Ovary (tissue), 3 donors: ENCODE data around the gene THRB.

Source experiments
- POLR2A ChIP-seq: fragments of 450-650 bp; IDR thresholded peaks from one replicate; pipeline ENCODE4 v1.6.1; 2017; ENCODE audit warnings: antibody characterized with exemption, mild to moderate bottlenecking, moderate library complexity
- TF ChIP-seq, protein P1 (sequence below), 3 donors: fragments of 450-650 bp in 2 of 3; fragments of 200-600 bp in 1 of 3; IDR thresholded peaks; one replicate each; pipeline versions ENCODE4 v1.5.1 to v1.8.0; 2016 to 2022; ENCODE audit warnings: antibody characterized with exemption in 3 of 3, mild to moderate bottlenecking in 1 of 3
- donor health status: DM: no; HTN: no; CAD: no.

- TF ChIP-seq POLR2A, result no peak
- TF ChIP-seq, protein P1, sequence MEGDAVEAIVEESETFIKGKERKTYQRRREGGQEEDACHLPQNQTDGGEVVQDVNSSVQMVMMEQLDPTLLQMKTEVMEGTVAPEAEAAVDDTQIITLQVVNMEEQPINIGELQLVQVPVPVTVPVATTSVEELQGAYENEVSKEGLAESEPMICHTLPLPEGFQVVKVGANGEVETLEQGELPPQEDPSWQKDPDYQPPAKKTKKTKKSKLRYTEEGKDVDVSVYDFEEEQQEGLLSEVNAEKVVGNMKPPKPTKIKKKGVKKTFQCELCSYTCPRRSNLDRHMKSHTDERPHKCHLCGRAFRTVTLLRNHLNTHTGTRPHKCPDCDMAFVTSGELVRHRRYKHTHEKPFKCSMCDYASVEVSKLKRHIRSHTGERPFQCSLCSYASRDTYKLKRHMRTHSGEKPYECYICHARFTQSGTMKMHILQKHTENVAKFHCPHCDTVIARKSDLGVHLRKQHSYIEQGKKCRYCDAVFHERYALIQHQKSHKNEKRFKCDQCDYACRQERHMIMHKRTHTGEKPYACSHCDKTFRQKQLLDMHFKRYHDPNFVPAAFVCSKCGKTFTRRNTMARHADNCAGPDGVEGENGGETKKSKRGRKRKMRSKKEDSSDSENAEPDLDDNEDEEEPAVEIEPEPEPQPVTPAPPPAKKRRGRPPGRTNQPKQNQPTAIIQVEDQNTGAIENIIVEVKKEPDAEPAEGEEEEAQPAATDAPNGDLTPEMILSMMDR (IDR thresholded peaks at IDR 0.05), result no peak
Observed at GRCh38 chr3:24472358-24472757, 22.3 kb downstream of the THRB start.
